ENCODE results near the gene GPR108. TPM values are rescaled to one million over a fixed set of nuclear protein-coding genes. Genes with fewer than 3 reads are reported as not detected.

GPR108 gene
- total and polyA plus RNA-seq, 2 of the 8 experiments (the other 6 are each of a cell fraction or from before 2014, with no cell fraction given), result 34.9 to 46.0 TPM

DNA sequence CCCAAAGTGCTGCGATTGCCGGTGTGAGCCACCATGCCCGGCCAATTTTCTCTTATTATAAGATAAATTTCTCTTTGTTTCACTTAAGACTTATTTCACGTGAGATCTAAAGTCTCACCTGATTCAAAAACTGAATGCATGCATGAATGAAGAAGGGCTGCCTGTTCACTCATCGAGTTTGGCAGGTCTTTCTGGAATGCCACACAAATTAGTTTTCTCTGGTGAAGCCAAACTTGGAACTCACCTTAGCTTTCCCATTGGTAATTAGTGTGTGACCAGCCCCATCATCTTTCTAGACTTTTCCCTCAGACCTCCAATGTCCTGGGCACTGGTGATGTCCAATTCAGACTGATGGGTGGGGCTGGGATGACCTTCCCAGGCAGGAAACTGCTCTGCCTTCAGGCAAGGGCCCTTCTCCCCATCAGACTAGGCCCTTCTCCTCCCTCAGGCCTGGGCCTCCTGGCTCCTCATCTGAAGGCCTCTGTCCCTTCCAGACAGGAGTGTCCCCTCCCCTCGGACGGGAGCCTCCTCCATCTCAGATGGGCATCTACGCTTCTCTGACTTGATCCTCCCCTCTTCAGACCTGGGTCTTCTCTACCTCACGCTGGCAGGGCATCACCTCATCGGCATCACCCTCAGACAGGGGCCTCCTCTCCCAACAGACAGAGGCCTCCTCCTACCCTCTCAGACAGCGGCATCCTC, 31.3 kb downstream of the GPR108 start:
- H3K27ac ChIP-seq (ENCODE audit: low read depth, low read length), result no peak overlapping the region
- H4K8ac ChIP-seq (ENCODE audit: extremely low read depth, insufficient read depth, low read length), result no peak overlapping the region
- no peak overlapping the region for H3K4me3 ChIP-seq (ENCODE audit: extremely low read depth in 1 of 4, insufficient read depth in 2 of 4, low read depth in 3 of 4, low read length in 4 of 4)
- H3K23ac ChIP-seq (ENCODE audit: insufficient read length), result no peak overlapping the region
- peaks cover 0 to 14% (median 10%) of the 10 kb centered on the region in 4 experiments; a peak in 5 of 7 replicates for H3K27me3 ChIP-seq (replicated peaks in 1 of 4; ENCODE audit: control insufficient read depth in 3 of 4, extremely low read depth in 1 of 4, insufficient read depth in 3 of 4, low read length in 3 of 4)
- H3K9ac ChIP-seq (replicated peaks in 1 of 4; ENCODE audit: extremely low read depth in 1 of 4, low read depth in 3 of 4, low read length in 3 of 4), result no peak overlapping the region
- no peak overlapping the region for H4K5ac ChIP-seq (ENCODE audit: insufficient read length, low read depth, low read length)
- H2AK5ac ChIP-seq (ENCODE audit: low read depth, low read length), result no peak overlapping the region
- no peak overlapping the region for H4K91ac ChIP-seq (replicated peaks; ENCODE audit: insufficient read length, low read length)
- H2BK120ac ChIP-seq (replicated peaks; ENCODE audit: low read depth, low read length), result no peak overlapping the region
- no peak overlapping the region for H3K18ac ChIP-seq (ENCODE audit: extremely low read depth, low read length)
- no peak overlapping the region for H3K56ac ChIP-seq (replicated peaks; ENCODE audit: insufficient read length, low read depth, low read length)
- H3K79me1 ChIP-seq (ENCODE audit: low read depth, low read length), result no peaks in the 10 kb centered on the region
- H3K9me3 ChIP-seq (ENCODE audit: insufficient read depth in 2 of 2, low read depth in 1 of 2, low read length in 1 of 2), result no peaks in the 10 kb centered on the region
- CTCF ChIA-PET (ENCODE audit: partially characterized antibody), result no interaction called here
- H3K4me2 ChIP-seq (ENCODE audit: insufficient read depth in 1 of 2, low read depth in 2 of 2, low read length in 2 of 2), result no peak overlapping the region
- no peak overlapping the region for H2BK15ac ChIP-seq (ENCODE audit: low read length)
- H3K4ac ChIP-seq (replicated peaks; ENCODE audit: insufficient read length, low read depth, low read length), result no peak overlapping the region
- FAIRE-seq (no peak), DNase-seq (ENCODE audit: low read depth in 1 of 2, low spot score in 2 of 2) (no peak)
- H2BK5ac ChIP-seq (ENCODE audit: low read depth, low read length), result no peak overlapping the region
- WGBS, 2 experiments (ENCODE audit: extremely low coverage in 1 of 2, insufficient coverage in 1 of 2, insufficient read length in 1 of 2, insufficient replicate concordance in 2 of 2, low coverage in 1 of 2, low lambda C conversion rate in 2 of 2, missing lambda C conversion rate in 1 of 2), result 91% methylated on average over 10 of the region's 11 CpGs; no CpG with 5 or more reads in 1 of the 2 experiments
- H4K20me1 ChIP-seq (replicated peaks in 1 of 2; ENCODE audit: control insufficient read depth in 1 of 2, insufficient read depth in 2 of 2, low read length in 2 of 2), result no peaks in the 10 kb centered on the region
- H2BK12ac ChIP-seq (ENCODE audit: low read depth, low read length), result no peak overlapping the region
- no peaks in the 10 kb centered on the region for H3K36me3 ChIP-seq (ENCODE audit: control insufficient read depth in 2 of 4, insufficient read depth in 4 of 4, low read length in 3 of 4)
- H2BK20ac ChIP-seq (ENCODE audit: low read length), result no peak overlapping the region
- H2AFZ ChIP-seq (ENCODE audit: low read length), result no peak overlapping the region
- H3K23me2 ChIP-seq (ENCODE audit: low read depth, low read length), result peaks cover 9% of the 10 kb centered on the region
- POLR2A ChIA-PET (ENCODE audit: partially characterized antibody), result no interaction called here
- no peaks in the 10 kb centered on the region for H3K79me2 ChIP-seq (ENCODE audit: control insufficient read depth in 1 of 2, insufficient read depth in 2 of 2, low read length in 2 of 2)
- H3K14ac ChIP-seq (ENCODE audit: insufficient read length), result no peak overlapping the region
- H3K4me1 ChIP-seq (replicated peaks in 1 of 4; ENCODE audit: control insufficient read depth in 3 of 4, insufficient read depth in 4 of 4, low read length in 3 of 4), result peaks cover 0 to 8% (median 1%) of the 10 kb centered on the region in 4 experiments; a peak in 4 of 7 replicates
- TF ChIP-seq CTBP2 (IDR thresholded peaks at IDR 0.05; ENCODE audit: borderline replicate concordance, insufficient read depth, insufficient read length, low read length) (no peak), PHF8 (conservative IDR thresholded peaks at IDR 0.05; ENCODE audit: low read depth, low read length) (no peak), NANOG (IDR thresholded peaks at IDR 0.05; ENCODE audit: insufficient read depth, low read depth, low read length, poor library complexity, severe bottlenecking) (no peak), POU5F1 (IDR thresholded peaks at IDR 0.05; ENCODE audit: low read depth, low read length) (no peak), GTF2F1 (IDR thresholded peaks at IDR 0.05; ENCODE audit: borderline replicate concordance, low read depth, low read length) (no peak)
